ENCODE results near the gene DCTPP1.
"Not testable (repeated sequence)": the region's sequence is repeated elsewhere in the genome, so short reads cannot be mapped to it uniquely, and the experiment has no call there.

The DCTPP1 gene

GRCh38 chr16:30429678-30430427 lies at the start of gene DCTPP1:
DCTPP1 (minus strand) TSS chr16:30430030; CDS start chr16:30429980, 50 bp downstream.
- peak within 1 kb of the TSS; percentile 76 for H3K27ac ChIP-seq (ENCODE audit: low read depth, low read length)
- peak within 1 kb of the TSS; percentile 60 for H3K9ac ChIP-seq (ENCODE audit: low read length)
- peaks cover 9% of the 10 kb centered on the region for H3K36me3 ChIP-seq (ENCODE audit: insufficient read depth, low read length)
- no peaks in the 10 kb centered on the region for H3K9me3 ChIP-seq (ENCODE audit: low read length)
- H3K4me1 ChIP-seq (ENCODE audit: insufficient read depth, low read length) = peaks cover 19% of the 10 kb centered on the region
- H3K27me3 ChIP-seq (ENCODE audit: control insufficient read depth in 1 of 2, insufficient read depth in 2 of 2, low read length in 2 of 2) = no peaks in the 10 kb centered on the region
- peak within 1 kb of the TSS; percentile 77 to 85 for H3K4me3 ChIP-seq (ENCODE audit: low read depth in 1 of 2, low read length in 2 of 2)

- H3K9me3 ChIP-seq (ENCODE audit: low read length) = no peaks in the 10 kb centered on the region
- H3K27me3 ChIP-seq (ENCODE audit: control insufficient read depth in 1 of 2, insufficient read depth in 2 of 2, low read length in 2 of 2) = peaks cover 0 to 10% of the 10 kb centered on the region in 2 donors
- no peaks in the 10 kb centered on the region for H3K36me3 ChIP-seq (ENCODE audit: insufficient read depth, low read length)
- H3K4me3 ChIP-seq (ENCODE audit: low read depth in 1 of 2, low read length in 2 of 2) = no peak overlapping the region
- no peaks in the 10 kb centered on the region for H3K4me1 ChIP-seq (ENCODE audit: insufficient read depth, low read length)
- no peak overlapping the region for H3K9ac ChIP-seq (ENCODE audit: low read length)
- H3K27ac ChIP-seq (ENCODE audit: low read depth, low read length) = no peak overlapping the region
Measured at GRCh38 chr16:30478766-30479478, 49.1 kb upstream of the DCTPP1 start.

GRCh38 chr16:30477773-30478172 lies 47.9 kb upstream of the DCTPP1 start:
- H3K36me3 ChIP-seq (ENCODE audit: insufficient read depth, low read length); H3K4me1 ChIP-seq (ENCODE audit: insufficient read depth, low read length); H3K27ac ChIP-seq (ENCODE audit: low read depth, low read length); H3K4me3 ChIP-seq (ENCODE audit: low read depth in 1 of 2, low read length in 2 of 2); H3K9ac ChIP-seq (ENCODE audit: low read length); H3K9me3 ChIP-seq (ENCODE audit: low read length): not testable (repeated sequence)
- peaks cover 0 to 12% of the 10 kb centered on the region in 2 donors for H3K27me3 ChIP-seq (ENCODE audit: control insufficient read depth in 1 of 2, insufficient read depth in 2 of 2, low read length in 2 of 2)

- Histone ChIP-seq H3K27me3 (ENCODE audit: control insufficient read depth in 1 of 2, insufficient read depth in 2 of 2, low read length in 2 of 2) (peaks cover 0 to 12% of the 10 kb centered on the region in 2 donors), H3K4me1 (ENCODE audit: insufficient read depth, low read length) (no peaks in the 10 kb centered on the region), H3K27ac (ENCODE audit: low read depth, low read length) (no peak overlapping the region), H3K9me3 (ENCODE audit: low read length) (no peaks in the 10 kb centered on the region), H3K9ac (ENCODE audit: low read length) (no peak overlapping the region), H3K4me3 (ENCODE audit: low read depth in 1 of 2, low read length in 2 of 2) (no peak overlapping the region), H3K36me3 (ENCODE audit: insufficient read depth, low read length) (no peaks in the 10 kb centered on the region)
Measured at GRCh38 chr16:30476991-30477390, 47.2 kb upstream of the DCTPP1 start.

- H3K4me1 ChIP-seq (ENCODE audit: insufficient read depth, low read length) = no peaks in the 10 kb centered on the region
- H3K36me3 ChIP-seq (ENCODE audit: insufficient read depth, low read length) = no peaks in the 10 kb centered on the region
- H3K4me3 ChIP-seq (ENCODE audit: low read depth in 1 of 2, low read length in 2 of 2) = no peak overlapping the region
- peaks cover 0 to 12% of the 10 kb centered on the region in 2 donors for H3K27me3 ChIP-seq (ENCODE audit: control insufficient read depth in 1 of 2, insufficient read depth in 2 of 2, low read length in 2 of 2)
- no peaks in the 10 kb centered on the region for H3K9me3 ChIP-seq (ENCODE audit: low read length)
- H3K27ac ChIP-seq (ENCODE audit: low read depth, low read length) = no peak overlapping the region
- H3K9ac ChIP-seq (ENCODE audit: low read length) = no peak overlapping the region
Measured at GRCh38 chr16:30474684-30475083, 44.9 kb upstream of the DCTPP1 start.

GRCh38 chr16:30474074-30474452 lies 44.2 kb upstream of the DCTPP1 start:
- H3K9me3 ChIP-seq (ENCODE audit: low read length) = no peaks in the 10 kb centered on the region
- H3K9ac ChIP-seq (ENCODE audit: low read length) = no peak overlapping the region
- H3K36me3 ChIP-seq (ENCODE audit: insufficient read depth, low read length) = no peaks in the 10 kb centered on the region
- H3K27ac ChIP-seq (ENCODE audit: low read depth, low read length) = no peak overlapping the region
- H3K27me3 ChIP-seq (ENCODE audit: control insufficient read depth in 1 of 2, insufficient read depth in 2 of 2, low read length in 2 of 2) = peaks cover 0 to 12% of the 10 kb centered on the region in 2 donors
- no peak overlapping the region for H3K4me3 ChIP-seq (ENCODE audit: low read depth in 1 of 2, low read length in 2 of 2)
- no peaks in the 10 kb centered on the region for H3K4me1 ChIP-seq (ENCODE audit: insufficient read depth, low read length)

GRCh38 chr16:30473231-30474073 lies 43.6 kb upstream of the DCTPP1 start:
- Histone ChIP-seq H3K9me3 (ENCODE audit: low read length) (no peaks in the 10 kb centered on the region), H3K27ac (ENCODE audit: low read depth, low read length) (no peak overlapping the region), H3K27me3 (ENCODE audit: control insufficient read depth in 1 of 2, insufficient read depth in 2 of 2, low read length in 2 of 2) (peaks cover 0 to 12% of the 10 kb centered on the region in 2 donors), H3K36me3 (ENCODE audit: insufficient read depth, low read length) (no peaks in the 10 kb centered on the region), H3K4me3 (ENCODE audit: low read depth in 1 of 2, low read length in 2 of 2) (no peak overlapping the region), H3K9ac (ENCODE audit: low read length) (no peak overlapping the region), H3K4me1 (ENCODE audit: insufficient read depth, low read length) (no peaks in the 10 kb centered on the region)

GRCh38 chr16:30472328-30472942 lies 42.6 kb upstream of the DCTPP1 start, which contains the start of gene ITGAL:
ITGAL (plus strand) TSS chr16:30472742; CDS start chr16:30472838, 96 bp downstream.
- Histone ChIP-seq H3K9ac (ENCODE audit: low read length) (no peak within 1 kb of the TSS), H3K4me3 (ENCODE audit: low read depth in 1 of 2, low read length in 2 of 2) (no peak within 1 kb of the TSS), H3K27me3 (ENCODE audit: control insufficient read depth in 1 of 2, insufficient read depth in 2 of 2, low read length in 2 of 2) (peaks cover 0 to 12% of the 10 kb centered on the region in 2 donors), H3K36me3 (ENCODE audit: insufficient read depth, low read length) (no peaks in the 10 kb centered on the region), H3K4me1 (ENCODE audit: insufficient read depth, low read length) (no peaks in the 10 kb centered on the region), H3K9me3 (ENCODE audit: low read length) (no peaks in the 10 kb centered on the region), H3K27ac (ENCODE audit: low read depth, low read length) (no peak within 1 kb of the TSS)

GRCh38 chr16:30470632-30470995 lies 40.8 kb upstream of the DCTPP1 start:
- H3K27ac ChIP-seq (ENCODE audit: low read depth, low read length) = no peak overlapping the region
- H3K27me3 ChIP-seq (ENCODE audit: control insufficient read depth in 1 of 2, insufficient read depth in 2 of 2, low read length in 2 of 2) = peaks cover 0 to 12% of the 10 kb centered on the region in 2 donors
- no peak overlapping the region for H3K9ac ChIP-seq (ENCODE audit: low read length)
- no peaks in the 10 kb centered on the region for H3K4me1 ChIP-seq (ENCODE audit: insufficient read depth, low read length)
- H3K9me3 ChIP-seq (ENCODE audit: low read length) = no peaks in the 10 kb centered on the region
- no peak overlapping the region for H3K4me3 ChIP-seq (ENCODE audit: low read depth in 1 of 2, low read length in 2 of 2)
- H3K36me3 ChIP-seq (ENCODE audit: insufficient read depth, low read length) = no peaks in the 10 kb centered on the region

- Histone ChIP-seq H3K9me3 (ENCODE audit: low read length) (no peaks in the 10 kb centered on the region), H3K9ac (ENCODE audit: low read length) (no peak overlapping the region), H3K4me3 (ENCODE audit: low read depth in 1 of 2, low read length in 2 of 2) (no peak overlapping the region), H3K27ac (ENCODE audit: low read depth, low read length) (no peak overlapping the region), H3K36me3 (ENCODE audit: insufficient read depth, low read length) (no peaks in the 10 kb centered on the region), H3K27me3 (ENCODE audit: control insufficient read depth in 1 of 2, insufficient read depth in 2 of 2, low read length in 2 of 2) (peaks cover 0 to 9% of the 10 kb centered on the region in 2 donors), H3K4me1 (ENCODE audit: insufficient read depth, low read length) (no peaks in the 10 kb centered on the region)
Measured at GRCh38 chr16:30470170-30470512, 40.3 kb upstream of the DCTPP1 start.

GRCh38 chr16:30464078-30464477 lies 34.2 kb upstream of the DCTPP1 start:
- H3K27me3 ChIP-seq (ENCODE audit: control insufficient read depth in 1 of 2, insufficient read depth in 2 of 2, low read length in 2 of 2) = no peaks in the 10 kb centered on the region
- no peaks in the 10 kb centered on the region for H3K9me3 ChIP-seq (ENCODE audit: low read length)
- H3K4me1 ChIP-seq (ENCODE audit: insufficient read depth, low read length) = no peaks in the 10 kb centered on the region
- no peak overlapping the region for H3K27ac ChIP-seq (ENCODE audit: low read depth, low read length)
- no peak overlapping the region for H3K9ac ChIP-seq (ENCODE audit: low read length)
- H3K4me3 ChIP-seq (ENCODE audit: low read depth in 1 of 2, low read length in 2 of 2) = no peak overlapping the region
- no peaks in the 10 kb centered on the region for H3K36me3 ChIP-seq (ENCODE audit: insufficient read depth, low read length)

All from muscle layer of colon (tissue), 2 donors.